GM18861 (cell line): ENCODE measurements around the gene GARIN1A.
"Not testable (repeated sequence)": the region's sequence is repeated elsewhere in the genome, so short reads cannot be mapped to it uniquely, and the experiment has no call there.

Experiments
- ATAC-seq: cut with Tn5 transposase; IDR thresholded peaks from one replicate; pipeline ENCODE4 v1.9.1; 2021; ENCODE audit not compliant: unreplicated experiment

GARIN1A gene

GRCh38 chr7:128671992-128672391 is at the start of gene GARIN1A:
Gene GARIN1A (plus strand): TSS chr7:128672292. CDS start chr7:128672398, 106 bp downstream.
- ATAC-seq = no peak

DNA sequence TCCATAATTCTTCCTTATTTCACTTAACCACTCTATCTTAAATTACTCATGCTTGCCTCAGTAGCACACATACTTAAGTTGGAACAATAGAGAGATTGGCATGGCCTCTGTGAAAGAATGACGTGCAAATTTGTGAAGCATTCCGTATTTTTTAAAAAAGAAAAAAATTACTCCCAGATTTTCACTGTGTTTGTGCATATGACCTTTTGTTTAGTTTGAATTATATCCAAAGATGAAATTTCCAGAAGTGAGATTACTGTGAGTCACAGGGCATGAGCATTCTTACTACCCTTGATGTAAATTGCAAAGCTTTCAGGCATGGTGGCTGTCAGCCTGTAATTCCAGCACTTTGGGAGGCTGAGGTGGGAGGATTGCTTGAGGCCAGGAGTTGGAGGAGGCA is 45.0 kb upstream of the GARIN1A start:
- not testable (repeated sequence) for ATAC-seq

DNA sequence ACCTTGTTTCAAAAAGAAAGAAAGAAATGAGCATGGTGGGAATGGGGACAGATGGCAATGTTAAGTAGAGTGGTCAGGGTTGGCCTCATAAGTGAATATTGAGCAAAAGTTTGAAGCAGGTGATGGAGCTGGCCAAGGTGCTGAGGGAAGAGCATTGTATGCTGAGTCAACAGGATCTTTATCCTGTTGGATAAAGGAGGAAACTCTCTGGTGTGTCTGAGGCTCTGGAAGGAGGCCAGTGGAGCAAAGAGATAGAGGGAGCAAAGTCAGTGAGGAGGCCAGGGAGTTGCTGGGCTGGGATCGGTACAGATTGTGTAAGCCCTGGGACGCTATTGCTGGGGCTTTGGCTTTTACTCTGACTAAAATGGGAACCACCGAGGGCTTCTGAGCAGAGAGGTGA is 38.2 kb upstream of the GARIN1A start:
- ATAC-seq = not testable (repeated sequence)

DNA sequence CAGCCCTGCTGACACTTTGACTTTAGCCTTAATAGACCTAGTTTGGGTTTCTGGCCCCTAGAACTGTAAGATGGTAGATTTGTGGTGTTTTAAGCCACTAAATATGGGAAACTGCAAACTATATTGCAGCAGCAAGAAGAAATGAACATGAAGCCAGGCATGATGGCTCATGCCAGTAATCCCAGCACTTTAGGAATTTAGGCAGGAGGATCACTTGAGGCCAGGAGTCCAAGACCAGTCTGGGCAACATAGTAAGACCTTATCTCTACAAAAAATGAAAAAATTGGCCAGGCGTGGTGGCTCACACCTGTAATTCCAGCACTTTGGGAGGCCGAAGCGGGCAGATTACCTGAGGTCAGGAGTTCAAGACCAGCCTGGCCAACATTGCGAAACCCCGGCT is 26.9 kb upstream of the GARIN1A start:
- not testable (repeated sequence) for ATAC-seq

DNA sequence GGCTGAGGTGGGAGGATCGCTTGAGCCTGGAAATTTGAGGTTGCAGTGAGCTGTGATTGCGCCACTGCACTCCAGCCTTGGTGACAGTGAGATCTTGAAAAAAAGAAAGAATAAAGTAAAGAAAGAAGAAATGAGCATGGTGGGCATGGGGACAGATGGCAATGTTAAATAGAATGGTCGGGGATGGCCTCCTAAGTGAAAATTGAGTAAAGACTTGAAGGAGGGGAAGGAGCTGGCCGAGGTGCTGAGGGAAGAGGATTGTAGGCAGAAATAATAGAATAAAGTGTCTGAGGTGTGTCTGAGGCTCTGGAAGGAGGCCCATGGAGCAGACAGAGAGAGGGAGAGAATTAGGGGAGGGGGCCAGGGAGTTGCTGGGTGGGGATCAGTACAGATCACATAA is 26.2 kb upstream of the GARIN1A start:
- ATAC-seq = not testable (repeated sequence)

DNA sequence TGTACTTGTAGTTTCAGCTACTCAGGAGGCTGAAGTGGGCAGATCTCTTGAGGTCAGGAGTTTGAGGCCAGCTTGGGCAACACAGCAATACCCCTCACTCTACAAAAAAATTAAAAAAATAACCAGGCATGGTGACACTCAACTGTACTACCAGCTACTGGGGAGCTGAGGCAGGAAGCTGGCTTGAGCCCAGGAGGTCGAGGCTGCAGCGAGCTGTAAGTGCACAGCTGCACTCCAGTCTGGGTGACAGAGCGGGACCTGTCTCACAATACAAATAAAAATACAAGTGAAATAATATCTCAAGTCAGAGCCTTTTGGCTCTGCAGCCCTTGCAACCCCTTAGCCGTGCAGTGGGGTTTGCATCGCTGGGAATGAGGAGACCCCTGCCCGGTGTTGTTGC is 25.2 kb upstream of the GARIN1A start:
- ATAC-seq = not testable (repeated sequence)

DNA sequence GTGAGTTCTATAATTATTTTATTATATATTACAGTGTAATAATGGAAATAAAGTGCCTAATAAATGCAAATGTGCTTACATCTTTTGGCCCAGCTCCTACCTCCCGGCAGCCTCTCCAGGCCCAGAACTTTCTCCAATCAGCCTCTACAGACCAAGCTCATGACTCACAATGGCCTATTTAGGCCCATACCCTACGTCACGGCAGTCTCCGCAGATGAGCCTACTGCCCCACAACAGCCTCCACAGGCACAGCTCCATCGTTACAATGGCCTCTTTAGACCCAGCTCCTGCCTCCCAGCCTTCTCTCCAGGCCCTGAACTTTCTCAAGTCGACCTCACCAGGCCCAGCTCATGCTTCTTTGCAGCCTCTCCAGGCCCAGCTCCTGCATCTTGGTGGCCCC is 21.0 kb upstream of the GARIN1A start:
- ATAC-seq = not testable (repeated sequence)

DNA sequence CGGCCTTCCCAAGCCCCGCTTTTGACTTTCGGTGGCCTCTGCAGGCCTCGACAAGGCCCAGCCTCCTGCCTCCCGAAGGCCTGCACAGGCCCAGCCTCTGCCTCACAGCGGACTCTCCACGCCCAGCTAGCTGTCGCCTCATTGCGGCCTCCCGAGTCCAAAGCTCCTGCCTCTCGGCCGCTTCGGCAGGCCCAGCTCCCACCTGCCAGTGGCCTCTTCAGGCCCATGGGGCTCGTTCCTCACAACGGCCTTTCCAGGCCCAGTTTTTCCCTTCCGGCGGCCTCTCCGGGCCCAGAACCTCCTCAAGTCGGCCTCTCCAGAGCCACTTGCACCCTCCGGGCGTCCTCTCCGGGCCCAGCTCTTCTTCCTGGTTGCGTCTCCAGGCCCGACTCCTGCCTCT is 19.5 kb upstream of the GARIN1A start:
- not testable (repeated sequence) for ATAC-seq

- ATAC-seq = not testable (repeated sequence)
These were observed 18.9 kb upstream of the GARIN1A start for GRCh38 chr7:128653197-128653596.

DNA sequence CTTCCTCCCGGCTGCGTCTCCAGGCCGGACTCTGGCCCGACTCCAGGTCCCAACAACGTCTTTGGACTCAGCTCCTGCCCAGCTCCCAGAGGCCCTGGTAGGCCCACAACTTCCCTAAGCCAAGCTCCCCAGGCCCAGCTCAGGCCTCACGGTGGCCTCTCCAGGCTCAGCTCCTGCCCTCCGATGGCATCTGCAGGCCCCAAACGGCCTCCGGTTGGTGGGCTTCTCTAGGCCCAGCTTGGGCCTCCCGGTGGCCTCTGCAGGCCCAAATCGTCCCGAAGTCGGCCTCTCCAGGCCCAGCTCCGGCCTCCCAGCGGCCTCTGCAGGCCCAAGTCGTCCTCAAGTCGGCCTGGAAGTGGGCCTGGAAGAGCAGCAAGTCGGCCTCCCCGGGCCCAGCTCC is 18.0 kb upstream of the GARIN1A start:
- not testable (repeated sequence) for ATAC-seq

DNA sequence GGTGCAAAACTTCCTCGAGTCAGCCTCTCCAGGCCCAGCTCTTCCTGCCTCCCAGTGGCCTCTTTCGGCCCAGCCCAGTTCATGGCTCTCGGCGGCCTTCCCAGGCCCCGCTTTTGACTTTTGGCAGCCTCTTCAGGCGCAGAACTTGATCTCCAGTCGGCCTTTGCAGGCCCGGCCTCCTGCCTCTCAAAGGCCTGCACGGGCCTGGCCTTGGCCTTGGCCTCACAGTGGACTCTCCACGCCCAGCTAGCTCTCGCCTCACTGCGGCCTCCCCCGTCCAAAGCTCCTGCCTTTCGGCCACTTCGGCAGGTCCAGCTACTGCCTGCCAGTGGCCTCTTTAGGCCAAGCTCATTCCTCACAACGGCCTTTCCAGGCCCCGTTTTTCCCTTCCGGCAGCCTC is 17.6 kb upstream of the GARIN1A start:
- not testable (repeated sequence) for ATAC-seq

- not testable (repeated sequence) for ATAC-seq
These were observed 13.7 kb upstream of the GARIN1A start for GRCh38 chr7:128658428-128658827.

GRCh38 chr7:128660596-128660995 is 11.5 kb upstream of the GARIN1A start:
- ATAC-seq = no peak

DNA sequence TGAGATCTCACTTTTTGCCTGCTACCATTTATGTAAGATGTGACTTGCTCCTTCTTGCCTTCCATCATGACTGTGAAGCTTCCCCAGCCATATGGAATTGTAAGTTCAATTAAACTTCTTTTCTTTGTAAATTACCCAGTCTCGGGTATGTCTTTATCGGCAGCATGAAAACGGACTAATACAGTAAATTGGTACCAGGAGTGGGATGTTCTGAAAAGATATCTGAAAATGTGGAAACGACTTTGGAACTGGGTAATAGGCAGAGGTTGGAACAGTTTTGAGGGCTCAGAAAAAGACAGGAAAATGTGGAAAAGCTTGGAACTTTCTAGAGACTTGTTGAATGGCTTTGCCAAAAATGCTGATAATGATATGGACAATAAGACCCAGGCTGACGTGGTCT is 10.6 kb upstream of the GARIN1A start:
- ATAC-seq = no peak

DNA sequence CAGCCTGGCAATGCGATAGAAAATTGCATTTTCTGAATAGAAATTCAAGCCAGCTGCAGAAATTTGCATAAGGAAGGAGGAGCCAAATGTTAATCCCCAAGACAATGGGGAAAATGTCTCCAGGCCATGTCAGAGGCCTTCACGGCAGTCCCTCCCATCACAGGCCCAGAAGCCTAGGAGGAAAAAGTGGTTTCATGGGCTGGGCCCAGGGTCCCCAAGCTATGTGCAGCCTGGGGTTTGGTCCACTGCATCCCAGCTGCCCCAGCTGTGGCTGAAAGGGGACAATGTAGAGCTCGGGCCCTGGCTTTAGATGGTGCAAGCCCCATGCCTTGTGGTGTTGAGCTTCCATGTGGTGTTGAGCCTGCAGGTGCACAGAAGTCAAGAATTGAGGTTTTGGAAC is 10.0 kb upstream of the GARIN1A start:
- no peak for ATAC-seq

DNA sequence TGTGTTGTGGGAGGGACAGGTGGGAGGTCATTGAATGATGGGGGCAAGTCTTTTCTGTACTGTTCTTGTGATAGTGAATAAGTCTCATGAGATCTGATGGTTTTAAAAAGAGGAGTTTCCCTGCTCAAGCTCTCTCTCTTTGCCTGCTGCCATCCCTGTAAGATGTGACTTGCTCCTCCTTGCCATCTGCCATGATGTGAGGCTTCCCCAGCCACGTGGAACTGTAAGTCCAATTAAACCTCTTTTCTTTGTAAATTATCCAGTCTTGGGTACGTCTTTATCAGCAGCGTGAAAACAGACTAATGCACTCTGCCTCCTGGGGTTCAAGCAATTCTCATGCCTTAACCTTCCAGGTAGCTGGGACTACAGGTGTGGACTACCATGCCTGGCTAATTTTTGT is 8.9 kb upstream of the GARIN1A start:
- not testable (repeated sequence) for ATAC-seq

- ATAC-seq = no peak
These were observed 7.0 kb upstream of the GARIN1A start for GRCh38 chr7:128665057-128665456.

DNA sequence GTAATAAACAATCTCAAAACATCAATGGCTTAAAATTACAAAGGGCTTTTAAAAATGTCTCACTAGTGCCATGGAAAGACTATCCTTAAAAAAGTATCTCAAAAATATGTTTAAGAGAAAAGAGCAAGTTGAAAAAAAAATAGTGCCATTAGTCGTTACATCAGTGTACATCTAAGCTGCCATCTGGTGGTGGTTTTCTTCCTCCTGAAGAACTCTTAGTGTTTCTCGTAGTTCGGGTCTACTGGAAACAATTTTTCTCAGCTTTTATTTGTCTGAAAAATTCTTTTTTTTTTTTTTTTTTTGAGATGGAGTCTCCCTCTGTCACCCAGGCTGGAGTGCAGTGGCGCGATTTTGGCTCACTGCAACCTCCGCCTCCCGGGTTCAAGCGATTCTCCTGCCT is 5.9 kb upstream of the GARIN1A start:
- ATAC-seq = no peak

GRCh38 chr7:128672927-128673517 is 930 bp downstream of the GARIN1A start:
- ATAC-seq = no peak

GRCh38 chr7:128673571-128673970 is 1.5 kb downstream of the GARIN1A start:
- ATAC-seq = no peak

- ATAC-seq = no peak
These were observed 4.6 kb downstream of the GARIN1A start for GRCh38 chr7:128676665-128677064.

GRCh38 chr7:128679920-128680319 is 7.8 kb downstream of the GARIN1A start:
- ATAC-seq = no peak

DNA sequence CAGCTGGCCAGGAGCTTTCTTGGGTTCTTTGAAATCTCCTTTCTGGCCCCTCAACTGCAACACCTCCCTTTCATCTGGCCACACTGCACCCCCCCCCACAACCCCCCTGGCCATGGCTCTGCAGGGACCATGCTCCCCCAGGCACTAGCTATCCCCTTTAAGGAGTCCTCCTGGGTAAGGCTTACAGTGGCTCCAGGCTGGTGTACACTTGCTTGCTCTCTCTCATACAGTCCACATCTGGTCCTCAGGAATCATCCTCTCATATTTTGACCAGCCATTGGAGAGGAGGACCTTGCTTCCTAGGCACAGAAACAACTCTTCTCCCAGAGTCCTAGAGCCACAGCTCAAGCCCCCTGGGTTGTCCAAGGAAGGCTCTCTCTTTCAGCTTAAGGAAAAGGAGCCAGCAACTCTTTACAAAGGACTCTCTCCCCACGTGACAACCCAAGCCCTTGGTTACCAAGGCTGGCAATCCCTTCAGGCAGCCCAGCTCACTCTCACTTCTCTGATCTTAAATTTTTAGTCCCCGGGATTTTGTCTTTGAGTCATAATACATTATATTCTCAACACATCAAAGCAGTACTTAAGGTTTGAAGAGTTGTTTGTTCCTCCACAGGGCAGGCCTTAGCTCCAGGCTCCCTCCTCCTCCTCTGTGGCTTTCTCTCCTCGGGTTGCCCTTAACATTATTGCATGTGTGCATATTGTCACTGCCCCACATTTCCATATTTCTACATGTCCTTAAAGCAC is 9.9 kb downstream of the GARIN1A start:
- ATAC-seq = no peak
